Activated CD8-positive, alpha-beta memory T cell treated with anti-CD3 and anti-CD28 coated beads, Interleukin-2, amount 50 U/mL, for 1 hour (primary cell): ENCODE results near the gene CD46.
"Not testable (repeated sequence)": the region's sequence is repeated elsewhere in the genome, so short reads cannot be mapped to it uniquely, and the experiment has no call there.

Experiments used
- DNase-seq: peaks from one replicate; pipeline ENCODE4 v3.0.0-alpha.2; 2020; ENCODE audit errors: extremely low read depth

The CD46 gene

GRCh38 chr1:207751463-207751789 is 428 bp upstream of the CD46 start:
- DNase-seq, result not testable (repeated sequence)

- no peak for DNase-seq
These were observed 673 bp downstream of the CD46 start for GRCh38 chr1:207752456-207752998.

DNA sequence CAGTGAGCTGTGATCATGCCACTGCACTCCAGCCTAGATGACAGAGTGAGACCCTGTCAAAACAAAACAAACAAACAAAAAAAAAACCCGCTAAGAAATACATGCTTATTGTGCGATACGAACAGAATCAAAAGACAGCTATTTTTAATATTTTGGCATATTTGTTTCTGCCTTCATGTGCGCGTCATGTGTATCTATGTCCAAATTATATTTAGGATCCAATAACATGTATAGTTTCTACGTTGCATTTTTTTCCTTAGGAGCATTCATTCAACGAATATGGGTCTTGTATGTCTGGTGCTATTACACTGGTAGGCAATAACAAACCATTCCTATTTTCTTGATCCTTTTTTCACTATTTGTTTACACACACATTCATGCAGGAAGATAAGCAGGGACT is 1.8 kb downstream of the CD46 start:
- no peak for DNase-seq

GRCh38 chr1:207754011-207754410 is 2.2 kb downstream of the CD46 start:
- no peak for DNase-seq

- no peak for DNase-seq
These were observed 3.3 kb downstream of the CD46 start for GRCh38 chr1:207754974-207755700.

GRCh38 chr1:207755846-207756693 is 4.2 kb downstream of the CD46 start:
- DNase-seq, result no peak

DNA sequence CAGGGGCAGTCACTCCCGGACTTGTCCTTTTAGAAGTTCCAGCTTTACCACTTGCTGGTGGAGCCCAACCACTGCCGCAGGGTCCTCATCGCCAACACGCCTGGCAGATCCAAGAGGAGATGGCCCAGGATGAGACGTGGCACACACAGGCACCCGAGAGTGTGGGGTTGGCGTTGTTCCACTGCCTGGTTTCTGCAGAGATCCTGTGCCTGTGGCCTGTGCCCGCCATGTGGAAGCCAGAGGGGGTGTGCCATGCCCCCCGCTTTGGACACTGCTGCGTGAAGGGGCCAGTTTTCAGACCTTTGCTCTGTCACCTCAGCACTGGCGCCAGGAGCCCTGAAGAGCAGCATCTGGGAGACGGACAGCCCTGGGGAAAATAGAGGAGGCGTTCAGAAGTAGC is 10.8 kb downstream of the CD46 start:
- no peak for DNase-seq

DNA sequence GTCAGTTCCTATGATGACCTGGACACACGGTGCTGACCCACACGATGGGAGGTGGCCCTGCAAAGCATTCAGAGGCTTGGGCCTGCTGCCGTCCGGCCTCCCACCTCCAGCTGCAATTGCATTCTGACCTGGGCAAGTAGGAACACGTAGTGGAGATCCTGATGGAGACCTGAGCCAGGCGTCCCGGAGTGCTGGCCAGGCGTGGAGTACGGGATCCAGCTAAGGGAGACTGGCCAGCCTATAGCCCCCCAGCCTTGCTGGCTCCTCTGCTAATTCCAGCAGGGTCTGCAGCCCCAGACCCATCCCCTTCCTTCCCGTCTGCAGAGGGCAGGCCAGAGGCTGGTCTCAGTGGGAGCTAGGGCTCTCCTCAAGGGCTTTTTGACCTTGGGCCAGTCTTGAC is 11.2 kb downstream of the CD46 start:
- no peak for DNase-seq

DNA sequence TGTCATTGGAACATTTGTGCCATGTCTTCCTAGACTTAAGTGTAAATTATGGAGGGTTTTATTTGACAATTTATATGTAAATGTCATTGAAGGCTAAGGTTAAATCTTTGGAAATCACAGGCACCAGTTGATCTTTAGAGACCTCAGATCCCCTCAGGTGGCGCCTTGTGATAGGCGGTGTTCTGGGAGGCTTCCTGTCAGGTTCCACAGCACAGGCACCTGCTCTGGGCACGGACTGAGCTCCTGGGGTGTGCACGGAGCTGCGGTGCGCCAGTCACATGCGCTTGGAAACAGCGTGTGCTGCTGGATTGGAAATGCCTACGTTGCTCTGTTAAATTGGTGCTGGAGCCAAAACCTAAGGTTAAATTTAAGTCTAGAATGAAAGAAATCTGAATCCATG is 12.1 kb downstream of the CD46 start:
- no peak for DNase-seq

DNA sequence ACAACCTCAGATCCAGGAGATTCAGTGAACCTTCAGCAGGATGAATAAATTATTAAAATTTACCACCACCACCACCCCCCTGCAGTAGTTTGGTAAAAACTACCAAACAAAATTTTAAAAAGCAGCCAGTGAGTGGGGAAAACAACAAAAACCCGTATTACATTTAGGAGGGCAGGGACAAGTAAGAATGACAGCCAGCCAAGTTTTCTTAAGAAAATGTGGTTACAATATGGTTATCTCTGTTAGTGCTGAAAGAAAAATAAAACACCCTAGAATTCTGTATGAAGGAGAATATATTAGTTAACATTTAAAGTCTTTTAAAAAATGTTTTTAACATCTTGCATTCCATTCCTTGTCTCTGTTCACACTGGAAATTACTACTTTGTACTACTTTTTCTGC is 14.7 kb downstream of the CD46 start:
- no peak for DNase-seq

- DNase-seq, result not testable (repeated sequence)
These were observed 18.7 kb downstream of the CD46 start for GRCh38 chr1:207770514-207770913.

GRCh38 chr1:207776045-207776444 is 24.2 kb downstream of the CD46 start:
- not testable (repeated sequence) for DNase-seq

- not testable (repeated sequence) for DNase-seq
These were observed 25.6 kb downstream of the CD46 start for GRCh38 chr1:207777412-207777811.

- DNase-seq, result no peak
These were observed 27.2 kb downstream of the CD46 start for GRCh38 chr1:207779008-207779407.

DNA sequence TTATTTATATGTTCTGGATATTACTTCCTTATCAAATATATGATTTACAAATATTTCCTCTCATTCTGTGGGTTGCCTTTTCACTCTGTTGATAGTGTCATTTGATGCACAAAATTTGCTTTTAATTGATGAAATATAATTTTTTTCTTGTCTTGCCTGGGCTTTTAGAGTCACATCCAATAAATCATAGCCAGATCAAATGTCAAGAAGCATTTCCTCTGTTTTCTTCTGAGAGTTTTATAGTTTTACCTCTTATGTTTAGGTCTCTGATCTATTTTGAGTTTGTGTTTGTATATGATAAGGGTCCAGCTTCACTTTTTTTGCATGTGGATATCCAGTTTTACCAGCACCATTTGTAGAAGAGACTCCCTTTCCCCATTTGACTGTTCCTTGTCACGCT is 29.5 kb downstream of the CD46 start:
- DNase-seq, result no peak

- no peak for DNase-seq
These were observed 35.9 kb downstream of the CD46 start for GRCh38 chr1:207787776-207788175.

GRCh38 chr1:207789386-207789785 is 37.5 kb downstream of the CD46 start:
- no peak for DNase-seq

GRCh38 chr1:207789792-207790787 is 38.2 kb downstream of the CD46 start:
- no peak for DNase-seq

- DNase-seq, result no peak
These were observed 39.4 kb downstream of the CD46 start for GRCh38 chr1:207791290-207791689.

DNA sequence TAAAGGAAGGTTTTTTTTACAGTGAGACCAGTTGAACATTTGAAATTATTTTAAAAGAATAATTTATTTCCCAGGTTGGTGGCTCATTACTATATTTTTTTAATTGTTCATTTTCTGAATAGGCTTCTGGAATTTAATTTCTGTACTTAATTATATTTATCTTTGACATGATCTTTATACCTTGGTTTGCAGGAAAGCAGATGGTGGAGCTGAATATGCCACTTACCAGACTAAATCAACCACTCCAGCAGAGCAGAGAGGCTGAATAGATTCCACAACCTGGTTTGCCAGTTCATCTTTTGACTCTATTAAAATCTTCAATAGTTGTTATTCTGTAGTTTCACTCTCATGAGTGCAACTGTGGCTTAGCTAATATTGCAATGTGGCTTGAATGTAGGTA is 41.5 kb downstream of the CD46 start:
- DNase-seq, result no peak

DNA sequence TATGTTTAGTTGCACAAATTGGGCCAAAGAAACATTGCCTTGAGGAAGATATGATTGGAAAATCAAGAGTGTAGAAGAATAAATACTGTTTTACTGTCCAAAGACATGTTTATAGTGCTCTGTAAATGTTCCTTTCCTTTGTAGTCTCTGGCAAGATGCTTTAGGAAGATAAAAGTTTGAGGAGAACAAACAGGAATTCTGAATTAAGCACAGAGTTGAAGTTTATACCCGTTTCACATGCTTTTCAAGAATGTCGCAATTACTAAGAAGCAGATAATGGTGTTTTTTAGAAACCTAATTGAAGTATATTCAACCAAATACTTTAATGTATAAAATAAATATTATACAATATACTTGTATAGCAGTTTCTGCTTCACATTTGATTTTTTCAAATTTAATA is 43.0 kb downstream of the CD46 start:
- no peak for DNase-seq
